ENCODE results near the gene RBM23.
"Not testable (repeated sequence)": the region's sequence is repeated elsewhere in the genome, so short reads cannot be mapped to it uniquely, and the experiment has no call there.

The RBM23 gene

DNA sequence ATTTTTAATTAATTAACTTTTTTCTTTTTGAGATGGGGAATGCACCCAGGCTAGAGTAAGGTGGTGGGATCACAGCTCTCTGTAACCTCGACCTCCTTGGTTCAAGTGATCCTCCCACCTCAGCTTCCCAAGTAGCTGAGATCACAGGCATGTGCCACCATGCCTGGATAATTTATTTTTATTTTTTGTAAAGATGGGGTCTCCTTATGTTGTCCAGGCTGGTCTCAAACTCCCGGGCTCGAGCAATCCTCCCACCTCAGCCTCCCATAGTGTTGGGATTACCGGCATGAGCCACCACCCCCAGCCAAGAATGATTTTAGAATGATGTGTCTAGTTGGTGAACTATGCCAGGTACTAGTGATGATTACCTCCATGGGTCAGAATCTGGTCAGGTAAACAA, 54.0 kb downstream of the RBM23 start:
- DNase-seq (ENCODE audit: low read depth in 2 of 2): no peak

GRCh38 chr14:22861651-22862050, 57.3 kb downstream of the RBM23 start:
- no peak for DNase-seq (ENCODE audit: low read depth in 2 of 2)

GRCh38 chr14:22860377-22860776, 58.6 kb downstream of the RBM23 start:
- DNase-seq (ENCODE audit: low read depth in 2 of 2): not testable (repeated sequence)

- DNase-seq (ENCODE audit: low read depth in 2 of 2): no peak
Observed at GRCh38 chr14:22856428-22856827, 62.5 kb downstream of the RBM23 start.

DNA sequence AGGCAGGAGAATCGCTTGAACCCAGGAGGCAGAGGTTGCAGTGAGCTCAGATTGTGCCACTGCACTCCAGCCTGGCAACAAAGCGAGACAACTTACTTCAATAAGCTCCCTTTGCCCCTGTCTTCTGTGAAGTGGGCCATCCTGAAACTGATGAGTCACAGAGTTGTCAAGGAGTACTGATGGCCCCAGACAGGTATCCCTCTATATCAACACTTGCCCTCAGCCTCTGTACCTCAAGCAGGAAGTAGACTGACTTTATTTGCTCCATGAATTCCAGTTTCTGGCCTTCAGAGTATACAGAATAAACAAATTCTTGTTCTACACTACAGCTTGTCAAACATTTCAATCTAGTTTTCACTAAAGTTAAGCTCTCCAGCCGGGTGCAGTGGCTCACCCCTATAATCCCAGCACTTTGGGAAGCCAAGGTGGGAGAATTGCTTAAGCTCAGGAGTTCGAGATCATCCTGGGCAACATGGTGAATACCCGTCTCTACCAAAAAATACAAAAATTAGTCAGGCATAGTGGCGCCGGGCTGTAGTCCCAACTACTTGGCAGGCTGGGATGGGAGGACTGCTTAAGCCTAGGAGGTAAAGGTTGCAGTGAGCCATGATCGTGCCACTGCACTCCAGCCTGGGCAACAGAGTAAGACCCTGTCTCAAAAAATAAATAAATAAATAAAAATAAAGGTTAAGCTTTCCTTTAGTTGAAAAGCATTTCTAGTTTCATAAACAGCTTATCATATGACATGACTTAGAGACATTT, 63.8 kb downstream of the RBM23 start:
- DNase-seq (ENCODE audit: low read depth in 2 of 2): no peak

- not testable (repeated sequence) for DNase-seq (ENCODE audit: low read depth in 2 of 2)
Observed at GRCh38 chr14:22854296-22854695, 64.7 kb downstream of the RBM23 start.

DNA sequence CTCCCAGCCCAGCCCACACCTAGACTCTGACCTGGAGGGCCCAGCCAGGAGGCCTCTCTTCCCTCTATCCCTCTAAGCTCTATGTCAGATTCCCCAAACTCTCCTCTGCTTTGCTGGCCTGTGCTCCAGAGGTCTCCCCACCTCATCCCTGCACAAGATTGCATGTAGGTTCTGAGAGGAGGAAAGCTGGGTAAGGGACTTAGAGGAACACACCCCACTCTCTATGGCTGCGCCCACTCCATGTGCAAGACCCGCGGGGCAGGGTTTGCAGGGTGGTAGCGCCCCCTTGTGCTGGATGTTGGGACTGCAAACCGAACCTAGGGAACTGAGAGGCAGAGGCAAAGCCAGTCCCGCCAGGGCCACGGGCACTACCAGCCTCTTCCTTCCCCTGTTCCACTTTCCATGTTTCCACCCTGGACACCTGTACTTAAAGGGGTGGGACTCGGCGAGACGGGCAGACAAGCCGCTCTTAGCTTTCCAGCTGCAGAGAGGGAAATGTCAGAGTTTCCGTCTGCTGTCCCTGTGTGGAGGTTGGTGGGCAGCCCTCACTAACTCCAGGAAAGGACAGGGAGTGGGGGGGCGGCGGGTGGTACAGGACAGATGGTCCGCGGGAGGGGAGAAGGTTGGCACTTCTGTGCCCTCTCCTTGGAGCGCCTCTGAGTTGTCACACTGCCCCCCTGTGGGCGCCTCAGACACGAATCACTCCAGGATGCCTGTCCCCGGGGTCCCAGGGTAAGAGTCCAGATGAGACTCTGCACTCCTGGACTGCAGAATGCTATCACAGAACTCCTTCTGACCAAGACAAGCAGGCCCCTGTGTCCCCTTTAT, 65.8 kb downstream of the RBM23 start:
- peak; percentile 78 to 94 for DNase-seq (ENCODE audit: low read depth in 2 of 2)

DNA sequence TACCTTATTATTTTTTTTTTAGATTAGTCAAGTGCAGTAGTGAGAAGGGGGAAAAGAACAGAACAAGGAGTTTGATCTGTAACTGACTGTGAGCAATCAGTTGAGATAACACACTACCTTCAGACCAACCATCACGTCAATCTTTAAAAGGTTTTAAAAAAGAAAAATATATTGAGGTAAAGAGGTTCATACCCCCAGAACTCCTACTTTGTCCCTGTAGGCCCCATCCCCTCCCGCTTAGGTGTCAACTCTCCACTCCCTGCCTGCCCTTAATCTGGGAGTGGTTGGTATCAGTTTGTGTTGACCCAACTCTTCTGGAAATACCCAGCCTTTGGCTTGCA, 66.4 kb downstream of the RBM23 start:
- no peak for DNase-seq (ENCODE audit: low read depth in 2 of 2)

- not testable (repeated sequence) for DNase-seq (ENCODE audit: low read depth in 2 of 2)
Observed at GRCh38 chr14:22852178-22852577, 66.8 kb downstream of the RBM23 start.

DNA sequence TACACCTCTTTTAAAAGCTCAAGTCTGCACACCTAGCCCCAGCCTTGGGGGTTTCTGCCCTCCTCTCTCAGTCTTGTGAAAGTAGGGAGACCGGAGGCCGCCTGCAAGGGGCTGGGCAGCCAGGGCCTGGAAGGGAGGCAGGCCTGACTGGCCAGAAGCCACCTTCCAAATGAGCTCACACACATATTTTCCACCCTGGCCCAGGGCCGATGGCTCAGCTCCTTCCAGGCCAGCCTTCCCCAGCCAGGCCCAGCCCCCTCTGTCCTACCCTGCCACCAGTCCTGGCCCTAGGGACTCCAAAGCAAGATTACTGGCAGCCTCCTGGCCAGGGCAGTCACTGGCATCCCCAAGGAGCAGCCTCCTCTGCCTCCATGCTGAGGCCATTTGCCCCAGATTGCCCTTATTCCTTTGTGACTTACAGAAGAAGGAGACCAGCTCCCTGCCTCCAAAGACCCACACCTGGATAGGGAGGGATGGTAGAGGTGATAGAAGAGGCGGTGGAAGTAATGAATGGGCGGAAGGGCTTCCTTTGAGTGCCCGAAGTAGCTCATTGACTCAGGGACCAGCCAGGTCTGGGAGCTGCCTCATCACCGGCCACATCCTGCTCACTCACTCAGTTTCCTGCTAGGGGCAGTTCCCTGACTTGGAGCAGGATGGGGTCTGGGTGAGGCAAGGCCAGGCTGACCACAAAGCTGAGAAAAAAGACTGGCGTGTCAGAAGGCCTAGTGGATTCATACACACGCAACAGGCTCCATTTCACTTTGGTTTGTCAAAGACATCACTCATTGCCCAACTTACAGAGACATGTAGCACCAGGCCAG, 67.8 kb downstream of the RBM23 start:
- no peak for DNase-seq (ENCODE audit: low read depth in 2 of 2)

DNA sequence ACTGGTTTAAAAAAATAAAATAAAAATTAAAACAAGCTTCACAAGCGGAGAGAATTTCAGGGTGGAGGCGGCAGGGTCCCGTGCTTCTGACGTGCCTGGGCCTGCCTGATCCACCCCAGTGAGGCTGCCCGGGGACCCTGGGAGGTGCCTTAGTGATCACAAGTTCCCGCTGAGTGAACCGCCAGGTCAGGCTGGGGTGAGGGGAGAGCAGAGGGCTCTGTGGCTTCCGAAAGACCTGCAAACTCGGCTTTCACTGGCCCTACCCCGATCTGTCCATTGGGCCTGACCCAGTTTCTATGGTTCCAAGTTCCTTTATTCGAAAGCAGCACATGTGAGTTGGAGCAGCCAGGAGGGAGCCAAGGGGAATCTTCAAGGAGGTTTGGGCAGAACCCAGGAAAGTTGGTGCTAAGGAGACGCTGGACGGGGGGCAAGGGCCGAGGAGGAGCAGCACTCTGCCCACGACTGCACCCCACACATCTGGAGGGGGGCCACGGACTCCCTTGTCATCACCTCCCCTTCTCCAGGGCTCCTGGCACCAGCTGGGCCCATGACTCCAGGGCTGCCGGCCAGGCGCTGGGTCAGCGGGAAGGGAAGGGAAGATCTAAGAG, 69.6 kb downstream of the RBM23 start:
- DNase-seq (ENCODE audit: low read depth in 2 of 2): no peak

DNA sequence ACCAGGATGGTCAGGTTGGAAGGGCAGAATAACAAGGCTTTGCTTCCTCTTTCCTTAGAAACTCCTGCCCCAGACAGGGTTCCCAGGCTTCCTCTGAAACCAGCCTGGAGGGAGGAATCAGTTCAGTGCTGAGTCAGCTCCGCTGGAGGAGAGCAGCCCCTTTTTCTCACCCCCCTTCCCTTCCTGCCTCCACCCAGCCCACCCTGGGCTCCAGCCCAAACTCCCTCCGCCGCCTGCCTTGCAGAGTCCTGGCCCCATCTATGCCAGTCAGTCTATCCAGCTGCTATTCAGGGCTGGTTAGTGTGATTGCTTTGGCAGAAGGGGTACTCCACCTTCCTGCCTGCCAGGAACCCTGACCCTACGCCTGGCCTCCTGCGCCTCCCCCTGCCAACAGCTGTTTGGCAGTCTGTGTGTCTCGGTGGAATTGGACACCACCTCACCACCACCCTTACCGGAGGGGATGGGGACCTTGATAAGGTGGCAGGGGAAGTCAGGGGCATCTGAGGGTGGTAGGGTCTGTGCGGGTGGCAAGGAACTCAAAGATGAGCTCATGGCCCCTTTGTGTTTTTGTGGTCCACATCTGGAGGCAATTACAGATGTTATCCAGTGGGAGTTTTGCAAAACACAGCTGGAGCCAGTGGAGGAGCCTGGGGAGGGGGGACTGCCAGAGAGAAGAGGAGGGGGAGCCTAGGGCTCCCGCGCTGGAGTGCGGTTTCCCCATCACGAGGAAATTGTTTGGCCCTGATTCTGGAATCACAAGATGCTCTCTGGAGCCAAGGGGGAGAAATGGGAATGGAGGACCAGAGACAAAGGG, 70.4 kb downstream of the RBM23 start:
- no peak for DNase-seq (ENCODE audit: low read depth in 2 of 2)

GRCh38 chr14:22847661-22848341, 71.1 kb downstream of the RBM23 start:
- no peak for DNase-seq (ENCODE audit: low read depth in 2 of 2)

- DNase-seq (ENCODE audit: low read depth in 2 of 2): no peak
Observed at GRCh38 chr14:22846811-22847307, 72.1 kb downstream of the RBM23 start.

DNA sequence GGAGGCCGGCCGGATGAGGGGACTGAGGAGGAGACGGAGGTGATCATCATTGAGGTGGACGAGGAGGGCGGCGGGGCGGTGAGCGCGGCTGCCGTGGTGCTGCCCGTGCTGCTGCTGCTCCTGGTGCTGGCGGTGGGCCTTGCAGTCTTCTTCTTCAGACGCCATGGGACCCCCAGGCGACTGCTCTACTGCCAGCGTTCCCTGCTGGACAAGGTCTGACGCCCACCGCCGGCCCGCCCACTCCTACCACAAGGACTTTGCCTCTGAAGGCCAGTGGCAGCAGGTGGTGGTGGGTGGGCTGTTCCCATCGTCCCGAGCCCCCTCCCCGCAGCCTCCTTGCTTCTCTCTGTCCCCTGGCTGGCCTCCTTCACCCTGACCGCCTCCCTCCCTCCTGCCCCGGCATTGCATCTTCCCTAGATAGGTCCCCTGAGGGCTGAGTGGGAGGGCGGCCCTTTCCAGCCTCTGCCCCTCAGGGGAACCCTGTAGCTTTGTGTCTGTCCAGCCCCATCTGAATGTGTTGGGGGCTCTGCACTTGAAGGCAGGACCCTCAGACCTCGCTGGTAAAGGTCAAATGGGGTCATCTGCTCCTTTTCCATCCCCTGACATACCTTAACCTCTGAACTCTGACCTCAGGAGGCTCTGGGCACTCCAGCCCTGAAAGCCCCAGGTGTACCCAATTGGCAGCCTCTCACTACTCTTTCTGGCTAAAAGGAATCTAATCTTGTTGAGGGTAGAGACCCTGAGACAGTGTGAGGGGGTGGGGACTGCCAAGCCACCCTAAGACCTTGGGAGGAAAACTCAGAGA, 72.9 kb downstream of the RBM23 start:
- DNase-seq (ENCODE audit: low read depth in 2 of 2): no peak

- DNase-seq (ENCODE audit: low read depth in 2 of 2): no peak
Observed at GRCh38 chr14:22845103-22845394, 73.9 kb downstream of the RBM23 start.

DNA sequence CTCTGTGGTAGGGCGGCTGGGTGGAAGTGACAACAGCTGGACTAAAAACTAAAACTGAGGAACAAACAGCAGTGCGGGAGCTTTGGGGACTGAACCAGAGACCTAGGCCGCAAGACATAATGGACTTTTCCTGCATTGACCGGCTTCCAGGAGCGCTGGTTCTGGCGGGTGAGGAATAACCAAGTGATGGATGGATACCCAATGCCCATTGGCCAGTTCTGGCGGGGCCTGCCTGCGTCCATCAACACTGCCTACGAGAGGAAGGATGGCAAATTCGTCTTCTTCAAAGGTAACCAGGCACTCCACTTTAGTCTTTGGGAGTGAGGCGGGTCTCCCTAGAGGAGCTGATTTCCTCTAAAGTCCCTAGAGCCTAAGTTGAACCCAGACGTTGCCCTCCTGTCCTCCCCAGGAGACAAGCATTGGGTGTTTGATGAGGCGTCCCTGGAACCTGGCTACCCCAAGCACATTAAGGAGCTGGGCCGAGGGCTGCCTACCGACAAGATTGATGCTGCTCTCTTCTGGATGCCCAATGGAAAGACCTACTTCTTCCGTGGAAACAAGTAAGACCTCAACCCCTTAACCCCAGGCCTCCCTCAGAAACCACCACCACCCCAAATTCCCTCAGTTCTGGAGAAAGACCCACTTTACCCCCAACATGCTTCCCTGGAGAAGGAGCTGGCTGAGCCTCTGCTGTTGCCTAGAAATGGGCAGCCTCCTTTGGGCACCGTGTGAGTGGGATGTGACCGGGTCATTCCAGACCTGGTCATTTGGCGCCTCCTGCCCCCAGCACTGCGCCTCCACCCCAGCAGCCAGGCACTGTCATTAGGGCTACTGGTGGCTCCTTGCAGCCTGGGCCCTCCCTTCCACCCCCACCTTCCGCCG, 74.5 kb downstream of the RBM23 start:
- DNase-seq (ENCODE audit: low read depth in 2 of 2): no peak
